Nucleus accumbens (tissue), 56 donors: Measurements from ENCODE around the gene CD72.
"Not testable (repeated sequence)": the region's sequence is repeated elsewhere in the genome, so short reads cannot be mapped to it uniquely, and the experiment has no call there.

Source experiments
- DNase-seq, 56 donors: peaks; one replicate each; lab custom pipeline; 2025; lab: John Stamatoyannopoulos, UW

The CD72 gene

DNA sequence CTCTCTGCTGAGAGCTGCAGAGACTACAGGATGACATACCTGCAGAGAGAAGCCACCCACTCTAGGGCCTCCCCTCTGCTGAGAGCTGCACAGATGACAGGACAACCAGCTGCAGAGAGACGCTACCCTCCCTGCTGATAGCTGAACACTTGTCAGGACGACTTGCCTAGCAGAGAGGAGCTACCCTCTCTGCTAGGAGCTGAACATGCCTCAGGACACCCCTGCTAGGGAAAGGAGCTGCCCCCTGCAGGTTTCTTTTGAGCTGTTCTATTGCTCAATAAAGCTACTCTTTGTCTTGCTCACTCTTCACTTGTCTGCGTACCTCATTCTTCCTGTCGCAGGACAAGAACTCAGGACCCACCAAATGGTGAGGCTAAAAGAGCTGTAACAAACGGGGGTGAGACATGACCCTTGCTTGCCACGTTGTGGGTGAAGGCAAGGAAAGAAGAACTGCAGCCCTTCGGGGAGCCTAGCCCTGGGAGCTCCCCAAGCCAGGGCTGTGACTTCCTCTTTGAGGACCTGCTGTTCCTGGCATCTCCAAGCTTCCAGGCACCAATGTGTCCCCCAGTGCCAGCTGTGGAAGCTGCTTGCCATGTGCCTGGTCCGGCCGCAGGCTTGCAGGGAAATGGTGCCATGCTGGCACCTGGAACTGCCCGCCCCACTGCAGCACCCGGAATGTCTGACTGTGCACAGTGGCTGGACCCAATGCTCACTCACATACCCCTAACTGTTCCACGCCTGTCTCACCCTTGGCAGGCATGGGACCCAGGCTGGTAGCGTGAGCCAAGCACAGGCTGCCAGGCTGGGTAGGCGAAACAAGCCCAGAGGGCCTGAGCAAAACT, 18.2 kb downstream of the CD72 start:
- peak in 12 of 56 donors; percentile 8 to 46 (median 20) for DNase-seq

DNA sequence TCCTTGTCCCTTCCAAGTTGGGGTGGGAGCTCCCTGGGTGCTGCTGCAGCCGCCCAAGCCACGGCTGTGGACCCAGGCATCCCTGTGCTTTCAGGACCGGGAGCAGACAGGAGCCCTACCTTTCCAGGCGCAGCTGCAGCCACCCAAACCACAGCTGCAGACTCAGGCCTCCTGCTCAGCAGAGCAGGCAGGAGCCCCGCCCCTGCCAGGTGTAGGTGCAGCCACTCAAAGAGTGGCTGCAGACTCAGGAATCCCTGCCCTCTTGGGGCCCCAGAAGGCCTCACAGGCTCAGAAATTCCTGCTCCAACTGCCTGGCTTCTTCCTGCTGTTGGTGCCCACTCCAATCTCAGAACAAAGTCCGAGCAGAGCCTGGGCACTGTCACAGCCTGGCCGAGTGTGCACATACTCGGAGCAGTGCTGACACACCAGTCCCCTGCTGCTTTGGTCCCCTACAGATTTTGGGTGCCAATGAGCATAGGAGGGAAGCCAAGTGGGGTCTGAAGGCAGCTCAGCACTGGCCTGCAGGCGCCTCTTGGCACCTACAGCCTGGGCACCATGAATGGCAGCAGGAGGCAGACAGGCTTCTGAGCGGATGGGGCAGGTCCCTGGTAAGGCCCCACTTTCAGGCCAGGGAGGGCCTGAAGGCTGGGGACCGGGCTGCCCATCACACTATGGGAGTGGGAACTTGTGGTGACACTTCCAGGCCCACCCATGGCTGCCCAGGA, 19.2 kb downstream of the CD72 start:
- DNase-seq: no peak

DNA sequence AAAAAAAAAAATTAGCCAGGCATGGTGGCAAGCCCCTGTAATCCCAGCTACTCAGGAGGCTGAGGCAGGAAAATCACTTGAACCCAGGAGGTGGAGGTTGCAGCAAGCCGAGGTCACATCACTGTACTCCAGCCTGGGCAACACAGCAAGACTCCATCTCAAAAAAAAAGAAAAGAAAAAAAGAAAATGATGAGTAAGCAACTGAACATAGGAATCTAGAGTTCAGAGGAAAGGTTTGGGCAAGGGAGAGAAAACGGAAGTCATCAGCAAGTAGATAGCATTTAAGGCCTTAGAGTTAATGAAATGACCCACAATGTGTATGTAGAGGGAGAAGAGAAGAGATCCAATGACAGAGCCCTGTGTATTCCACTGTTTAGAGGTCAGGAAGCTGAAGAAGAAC, 21.3 kb downstream of the CD72 start:
- DNase-seq: not testable (repeated sequence)

DNA sequence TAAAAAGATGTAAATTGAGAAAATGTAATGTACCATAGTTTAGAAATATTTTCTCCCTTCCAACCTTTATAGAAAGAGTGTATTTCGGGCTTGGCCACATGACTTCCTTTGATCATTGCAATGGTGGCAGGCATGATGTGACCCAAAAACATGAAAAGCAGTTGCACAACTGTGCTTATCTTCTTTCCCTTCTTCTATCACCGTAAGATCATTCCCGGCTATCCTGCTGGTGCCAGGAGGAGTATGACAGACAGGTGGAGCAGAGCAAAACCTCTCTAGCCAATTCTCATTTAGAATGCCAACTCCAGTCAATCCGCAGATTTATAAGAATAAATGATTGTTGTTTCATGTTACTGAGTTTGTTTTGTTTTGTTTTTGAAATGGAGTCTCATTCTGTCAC, 23.7 kb downstream of the CD72 start:
- DNase-seq: no peak

DNA sequence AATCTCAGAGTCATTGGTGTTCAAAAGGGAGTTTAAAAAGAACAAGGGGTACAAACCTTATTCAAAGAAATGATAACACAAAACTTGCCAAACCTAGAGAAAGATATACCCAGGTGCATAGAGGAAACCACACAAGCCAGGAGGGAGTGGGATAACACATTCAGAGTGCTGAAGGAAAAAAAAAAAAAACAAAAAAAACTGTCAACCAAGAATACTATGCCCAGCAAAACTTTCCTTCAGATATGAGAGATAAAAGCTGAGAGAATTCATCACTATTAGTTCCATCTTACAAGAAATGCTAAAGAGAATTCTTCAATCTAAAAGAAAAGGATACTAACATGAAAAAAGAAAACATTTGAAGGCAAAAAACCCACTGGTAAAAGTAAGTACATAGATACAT, 24.6 kb downstream of the CD72 start:
- DNase-seq: no peak

DNA sequence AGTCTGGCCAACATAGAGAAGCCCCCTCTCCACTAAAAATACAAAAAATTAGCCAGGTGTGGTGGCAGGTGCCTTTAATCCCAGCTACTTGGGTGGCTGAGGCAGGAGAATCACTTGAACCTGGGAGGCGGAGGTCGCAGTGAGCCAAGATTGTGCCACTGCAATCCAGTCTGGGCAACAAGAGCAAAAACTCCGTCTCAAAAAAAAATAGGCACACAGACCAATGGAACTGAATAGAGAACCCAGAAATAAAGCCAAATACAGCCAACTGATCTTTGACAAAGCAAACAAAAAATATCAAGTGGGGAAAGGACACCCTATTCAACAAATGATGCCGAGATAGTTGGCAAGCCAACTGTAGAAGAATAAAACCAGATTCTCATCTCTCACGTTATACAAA, 29.7 kb downstream of the CD72 start:
- not testable (repeated sequence) for DNase-seq

DNA sequence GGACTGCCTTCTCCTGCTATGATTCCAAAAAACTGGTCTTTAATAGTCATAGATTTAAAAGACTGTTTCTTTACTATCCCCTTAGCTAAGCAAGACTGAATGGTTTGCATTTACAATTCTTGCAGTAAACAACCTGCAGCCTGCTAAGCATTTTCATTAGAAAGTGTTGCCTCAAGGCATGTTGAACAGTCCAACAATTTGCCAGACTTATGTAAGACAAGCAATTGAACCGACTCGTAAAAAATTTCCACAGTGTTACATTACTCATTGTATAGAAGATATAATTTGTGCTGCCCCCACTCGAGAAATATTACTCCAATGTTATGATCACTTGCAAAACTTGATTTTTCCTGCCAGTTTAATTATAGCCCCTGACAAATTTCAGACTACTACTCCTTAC, 33.5 kb downstream of the CD72 start:
- DNase-seq: not testable (repeated sequence)

DNA sequence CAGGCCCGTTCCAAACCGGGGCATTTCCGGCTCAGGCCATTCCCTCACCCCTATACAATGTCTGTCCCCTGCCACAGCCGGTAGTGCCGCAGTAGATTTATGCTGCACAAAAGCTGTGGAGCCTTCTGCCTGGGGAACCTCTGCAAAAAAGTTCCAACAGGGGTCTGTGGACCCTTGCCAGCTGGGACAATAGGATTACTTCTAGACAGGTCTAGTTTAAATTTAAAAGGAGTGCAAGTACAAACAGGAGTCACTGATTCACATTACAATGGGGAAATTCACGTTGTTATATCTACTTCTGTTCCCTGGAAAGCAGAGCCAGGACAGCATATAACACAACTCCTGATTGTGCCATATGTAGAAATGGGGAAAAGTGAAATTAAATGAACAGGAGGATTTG, 34.7 kb downstream of the CD72 start:
- DNase-seq: not testable (repeated sequence)

DNA sequence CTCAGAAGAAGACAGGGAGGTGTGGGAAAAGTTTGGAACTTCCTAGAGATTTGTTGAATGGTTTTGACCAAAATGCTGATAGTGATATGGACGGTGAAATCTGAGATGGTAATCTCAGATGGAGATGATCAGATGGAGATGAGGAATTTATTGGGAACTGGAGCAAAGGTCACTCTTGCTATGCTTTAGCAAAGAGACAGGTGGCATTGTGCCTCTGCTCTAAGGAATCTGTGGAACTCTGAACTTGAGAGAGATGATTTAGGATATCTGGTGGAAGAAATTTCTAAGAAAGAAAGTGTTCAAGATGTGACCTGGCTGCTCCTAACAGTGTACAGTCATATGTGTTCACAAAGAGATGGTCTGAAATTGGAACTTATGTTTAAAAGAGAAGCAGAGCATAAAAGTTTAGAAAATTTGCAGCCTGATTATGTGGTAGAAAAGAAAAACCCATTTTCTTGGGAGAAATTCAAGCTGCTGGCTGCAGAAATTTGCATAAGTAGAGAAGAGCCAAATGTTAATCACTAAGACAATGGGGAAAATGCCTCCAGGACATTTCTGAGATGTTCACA, 38.5 kb downstream of the CD72 start:
- not testable (repeated sequence) for DNase-seq

DNA sequence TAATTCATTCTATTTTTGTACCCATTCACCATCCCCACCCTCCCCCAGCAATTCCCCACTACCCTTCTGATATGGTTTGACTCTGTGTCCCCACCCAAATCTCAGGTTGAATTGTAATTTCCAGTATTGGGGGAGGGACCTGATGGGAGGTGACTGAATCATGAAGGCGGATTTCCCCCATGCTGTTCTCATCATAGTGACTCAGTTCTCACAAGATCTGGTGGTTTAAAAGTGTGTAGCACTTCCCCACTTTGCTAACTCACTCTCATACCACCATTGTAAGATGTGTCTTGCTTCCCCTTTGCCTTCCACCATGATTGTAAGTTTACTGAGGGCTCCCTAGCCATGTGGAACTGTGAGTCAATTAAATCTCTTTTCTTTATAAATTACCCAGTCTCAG, 39.1 kb downstream of the CD72 start:
- no peak for DNase-seq

DNA sequence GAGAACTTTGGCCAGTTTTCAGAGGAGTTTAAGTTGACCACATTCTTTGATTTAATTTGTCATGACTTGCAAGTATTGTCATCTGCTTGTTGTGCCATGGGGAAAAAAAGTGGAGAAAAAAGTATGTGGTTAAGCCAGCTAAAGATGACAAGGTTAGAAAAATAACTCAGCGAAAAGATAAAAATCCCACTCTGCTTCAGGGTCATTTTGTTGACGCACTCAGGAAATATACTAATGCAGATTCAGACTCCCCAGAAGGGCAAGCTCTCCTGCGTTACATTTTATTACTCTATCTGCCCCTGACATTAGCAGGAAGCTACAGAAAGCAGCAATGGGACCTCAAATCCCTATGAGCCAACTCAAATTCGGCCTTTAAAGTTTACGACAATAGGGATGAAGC, 40.7 kb downstream of the CD72 start:
- DNase-seq: no peak

DNA sequence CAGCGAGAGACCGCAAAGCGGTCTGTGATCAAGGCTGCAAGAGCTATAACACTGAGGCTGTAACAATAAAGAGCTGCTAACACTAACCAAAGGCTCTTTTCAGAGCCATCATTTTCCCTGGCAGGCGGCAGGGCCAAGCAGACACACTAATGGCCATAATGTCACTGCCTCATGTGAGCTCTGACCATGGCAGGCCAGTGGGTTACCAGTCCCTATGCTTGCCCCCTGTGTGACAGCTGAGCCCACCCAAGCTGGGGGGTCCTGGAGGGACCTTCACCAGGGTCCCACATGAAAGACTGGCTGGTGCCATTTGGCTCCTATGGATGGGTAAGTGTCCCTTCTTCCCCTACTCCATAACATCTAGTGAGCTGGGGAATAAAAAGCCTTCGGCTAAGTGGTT, 42.7 kb downstream of the CD72 start:
- no peak for DNase-seq

DNA sequence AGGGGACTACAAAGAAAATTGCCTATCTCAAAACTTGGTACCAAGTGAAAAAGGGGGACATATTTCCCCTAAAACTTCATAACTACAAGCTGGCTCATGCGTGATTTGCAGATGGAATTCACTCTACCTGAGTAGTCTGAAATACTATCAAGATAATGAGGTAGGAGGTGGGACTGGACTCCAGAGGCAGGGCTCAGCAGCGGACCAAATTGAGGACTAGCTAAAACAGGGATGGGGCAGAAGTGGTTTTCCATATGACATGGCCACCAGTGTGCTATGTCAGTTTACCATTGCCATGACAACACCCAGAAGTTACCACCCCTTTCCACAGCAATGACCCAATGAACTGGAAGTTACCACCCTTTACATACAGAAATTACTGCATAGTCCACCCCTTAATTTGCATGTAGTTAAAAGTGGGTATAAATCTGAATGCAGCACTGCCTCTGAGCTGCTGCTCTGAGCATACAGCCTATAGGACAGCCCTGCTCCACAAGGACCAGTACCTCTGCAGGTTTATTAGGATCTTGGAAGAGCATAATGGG, 43.6 kb downstream of the CD72 start:
- DNase-seq: no peak

DNA sequence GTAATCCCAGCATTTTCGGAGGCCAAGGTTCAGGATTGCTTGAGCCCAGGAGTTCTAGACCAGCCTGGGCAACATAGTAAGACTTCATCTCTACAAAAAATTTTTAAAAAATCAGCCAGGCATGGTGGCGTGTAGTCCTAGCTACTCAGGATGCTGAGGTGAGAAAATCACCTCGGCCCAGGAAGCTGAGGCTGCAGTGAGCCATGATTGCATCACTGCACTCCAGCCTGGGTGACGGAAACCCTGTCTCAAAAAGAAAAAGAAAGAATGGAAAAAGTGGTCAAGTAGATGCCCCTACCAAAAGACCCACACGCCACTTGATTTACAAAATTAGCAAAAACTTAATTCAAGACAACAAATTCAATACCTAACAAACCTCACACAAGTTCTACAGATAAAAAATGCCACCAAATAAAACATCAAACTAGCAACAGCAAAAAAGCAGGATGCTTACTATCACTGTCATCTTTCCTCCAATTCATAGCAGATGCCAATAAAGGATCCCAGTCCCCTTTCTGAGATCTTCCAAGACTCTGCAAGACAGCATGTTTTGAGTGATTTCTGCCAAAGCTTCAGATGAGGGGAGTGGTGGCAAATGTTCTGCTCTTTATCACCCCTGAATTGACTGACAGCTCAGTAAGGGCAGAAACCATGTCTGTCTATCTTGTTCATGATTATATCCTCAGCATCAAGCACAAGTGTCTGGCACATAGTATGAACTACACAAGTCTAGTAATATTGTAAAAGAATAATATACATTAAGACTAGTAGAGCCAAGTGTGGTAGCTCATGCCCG, 47.3 kb downstream of the CD72 start:
- DNase-seq: no peak

DNA sequence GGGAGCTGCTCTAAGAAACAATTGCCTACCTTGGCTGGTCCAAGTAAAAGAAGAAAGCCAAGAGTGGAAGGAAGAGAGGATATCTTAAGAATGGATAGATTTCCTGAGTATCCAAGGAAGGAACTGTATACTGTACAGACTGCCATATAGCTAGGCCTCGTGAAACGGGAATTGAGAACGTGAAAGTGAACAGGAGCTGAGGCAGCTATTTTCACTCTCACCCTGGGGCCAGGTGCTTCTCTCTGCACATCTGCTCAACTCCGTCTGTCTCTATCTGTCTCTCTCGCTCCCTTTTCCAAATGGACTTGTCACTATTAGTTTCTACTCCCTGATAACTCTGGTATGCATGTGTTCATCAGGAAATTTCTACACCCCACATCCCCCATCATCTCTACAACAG, 49.0 kb downstream of the CD72 start:
- DNase-seq: no peak

DNA sequence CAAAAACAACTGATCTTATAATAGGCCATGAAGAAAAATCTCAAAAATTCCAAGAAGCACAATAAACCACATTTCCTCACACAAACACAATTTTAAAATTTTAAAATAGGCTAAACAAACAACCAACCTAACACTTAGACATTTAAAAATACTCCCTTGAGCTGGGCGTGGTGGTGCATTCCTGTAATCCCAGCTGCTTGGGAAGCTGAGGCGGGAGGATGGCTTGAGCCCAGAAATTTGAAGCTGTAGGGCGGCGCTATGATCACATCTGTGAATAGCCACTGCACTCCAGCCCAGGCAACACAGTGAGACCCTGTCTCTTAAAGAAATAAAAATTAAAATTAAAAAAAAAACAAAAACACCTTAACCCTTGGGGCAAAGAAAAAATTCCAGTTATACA, 50.0 kb downstream of the CD72 start:
- DNase-seq: no peak

DNA sequence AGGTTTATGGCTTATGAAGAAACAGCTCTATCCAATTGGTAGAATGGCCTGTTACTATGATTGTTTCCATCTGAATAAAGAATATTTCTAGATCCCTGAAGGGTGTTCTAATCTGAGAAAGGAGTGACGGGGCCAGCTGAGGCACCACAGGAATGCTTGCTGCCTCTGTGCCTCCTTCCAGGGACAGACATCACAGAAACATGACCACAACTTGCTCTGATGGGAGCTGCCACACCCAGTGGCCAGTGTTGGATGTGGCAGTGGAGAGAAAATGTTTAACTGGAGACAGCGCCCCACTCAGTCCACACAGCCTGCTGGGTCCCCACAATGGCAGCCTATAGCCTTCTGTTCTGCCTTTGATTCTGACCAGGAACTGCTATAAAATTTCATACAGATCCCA, 51.8 kb downstream of the CD72 start:
- DNase-seq: no peak

DNA sequence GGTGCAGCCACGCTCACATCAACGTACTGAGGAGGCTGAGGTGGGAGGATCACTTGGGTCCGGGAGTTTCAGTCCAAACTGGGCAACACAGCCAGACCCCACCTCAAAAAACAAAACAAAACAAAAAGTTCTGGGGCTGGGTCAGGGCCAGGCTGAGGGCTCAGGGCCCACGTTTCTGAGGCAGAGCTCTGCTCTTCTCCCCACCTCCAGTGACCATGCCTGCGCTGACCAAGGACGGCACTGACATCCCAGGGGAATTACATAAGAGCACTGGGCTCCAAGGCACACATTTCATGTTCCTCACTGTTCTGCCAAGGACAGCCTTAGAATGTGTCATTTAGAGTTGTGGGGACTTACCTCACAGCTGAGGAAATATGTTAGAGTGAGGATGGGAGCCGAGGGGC, 53.6 kb downstream of the CD72 start:
- no peak for DNase-seq

DNA sequence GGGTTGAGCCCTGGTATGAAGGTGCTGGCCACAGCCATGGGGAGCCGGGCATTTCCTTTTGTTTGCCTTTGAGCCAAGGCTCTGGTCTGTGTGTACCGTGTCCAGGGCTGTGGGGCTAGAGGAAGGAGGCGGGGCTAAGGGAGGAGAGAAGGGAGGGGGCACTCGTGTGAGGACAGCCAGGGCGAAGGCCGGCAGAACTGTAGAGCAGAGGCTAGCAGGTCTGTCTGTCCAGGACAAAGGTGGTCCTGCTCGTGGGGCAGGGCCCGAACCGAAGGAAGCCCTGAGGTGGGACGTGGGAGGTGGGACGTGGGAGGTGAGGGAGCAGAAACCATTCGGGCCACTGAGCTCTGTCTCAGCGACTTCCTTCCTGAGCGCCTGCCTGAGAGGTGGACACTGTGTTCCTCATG, 54.4 kb downstream of the CD72 start:
- DNase-seq: peak in 2 of 56 donors; percentile 18 to 19
